GM20000 (cell line): ENCODE data around the gene FARP1.

ENCODE experiments used
- DNase-seq: peaks from one replicate; pipeline ENCODE4 v3.0.0; 2012; ENCODE audit warnings: low spot score
- CTCF ChIP-seq: IDR thresholded peaks from 2 replicates; pipeline ENCODE4 v1.5.1; 2012; ENCODE audit warnings: mild to moderate bottlenecking, control low read depth; ENCODE audit errors: extremely low read depth, missing control alignments

FARP1 gene

GRCh38 chr13:98221234-98221633 lies 78.3 kb downstream of the FARP1 start:
- no peak for TF ChIP-seq CTCF
- no peak for DNase-seq

GRCh38 chr13:98222081-98222554 lies 79.2 kb downstream of the FARP1 start:
- TF ChIP-seq CTCF, result no peak
- no peak for DNase-seq

- no peak for TF ChIP-seq CTCF
- no peak for DNase-seq
Observed at GRCh38 chr13:98222816-98223215, 79.9 kb downstream of the FARP1 start.

GRCh38 chr13:98223741-98224140 lies 80.8 kb downstream of the FARP1 start:
- no peak for DNase-seq
- TF ChIP-seq CTCF, result no peak

- TF ChIP-seq CTCF, result no peak
- no peak for DNase-seq
Observed at GRCh38 chr13:98224557-98224956, 81.7 kb downstream of the FARP1 start.

GRCh38 chr13:98225036-98225940 lies 82.4 kb downstream of the FARP1 start:
- no peak for TF ChIP-seq CTCF
- DNase-seq, result no peak

GRCh38 chr13:98226496-98226895 lies 83.6 kb downstream of the FARP1 start:
- TF ChIP-seq CTCF, result no peak
- no peak for DNase-seq
